COLO668 (cell line): Measurements from ENCODE around the gene GIPC1.
"Not testable (repeated sequence)": the region's sequence is repeated elsewhere in the genome, so short reads cannot be mapped to it uniquely, and the experiment has no call there.

ENCODE experiments used
- DNase-seq: peaks from one replicate; lab custom pipeline; 2025; ENCODE audit not compliant: unreplicated experiment; lab: John Stamatoyannopoulos, UW

Gene GIPC1, protein sequence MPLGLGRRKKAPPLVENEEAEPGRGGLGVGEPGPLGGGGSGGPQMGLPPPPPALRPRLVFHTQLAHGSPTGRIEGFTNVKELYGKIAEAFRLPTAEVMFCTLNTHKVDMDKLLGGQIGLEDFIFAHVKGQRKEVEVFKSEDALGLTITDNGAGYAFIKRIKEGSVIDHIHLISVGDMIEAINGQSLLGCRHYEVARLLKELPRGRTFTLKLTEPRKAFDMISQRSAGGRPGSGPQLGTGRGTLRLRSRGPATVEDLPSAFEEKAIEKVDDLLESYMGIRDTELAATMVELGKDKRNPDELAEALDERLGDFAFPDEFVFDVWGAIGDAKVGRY

DNA sequence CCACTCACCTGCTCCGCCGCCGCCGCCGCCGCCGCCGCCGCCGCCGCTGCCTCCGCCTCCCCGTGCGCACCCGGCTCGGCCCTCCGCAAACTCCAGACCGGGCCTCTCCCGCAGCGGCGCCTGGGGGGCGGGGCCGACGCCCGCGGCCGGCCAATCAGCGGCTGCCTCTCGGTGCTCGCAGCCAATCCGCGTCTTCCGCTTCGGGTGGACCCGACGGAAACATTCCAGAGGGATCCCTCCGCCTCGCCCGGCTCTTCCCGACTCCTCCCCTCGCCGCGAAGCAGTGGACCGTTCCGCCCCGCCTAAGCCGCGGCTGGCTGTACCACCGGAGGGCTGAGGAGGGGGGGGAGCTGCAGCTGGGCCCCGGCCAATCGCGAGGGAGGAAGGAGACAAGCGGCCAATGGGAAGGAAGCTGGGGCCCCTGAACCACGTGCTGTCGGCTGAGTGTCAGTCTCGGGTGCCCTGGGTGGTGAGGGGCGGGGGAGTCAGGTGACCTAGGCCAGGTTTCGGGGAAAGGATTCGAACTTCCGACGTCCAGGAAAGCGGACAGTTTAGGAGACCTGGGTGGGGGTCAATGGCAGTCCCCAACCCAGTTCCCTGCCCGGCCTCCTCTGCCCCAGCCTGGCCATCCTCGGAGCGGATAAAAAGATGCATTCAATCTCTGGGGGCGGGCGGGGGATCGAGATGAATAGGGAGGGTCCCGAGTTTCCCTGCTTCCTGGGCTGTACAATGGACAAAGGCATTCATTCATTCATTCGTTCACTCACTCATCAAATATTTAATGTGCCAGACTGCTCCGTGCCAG, at the start of gene GIPC1:
TSS of gene GIPC1 (minus strand) at position 99 of the 805 bp plus-strand sequence. CDS start 13,151 bp downstream, outside the sequence.
- DNase-seq = peak; percentile 98

DNA sequence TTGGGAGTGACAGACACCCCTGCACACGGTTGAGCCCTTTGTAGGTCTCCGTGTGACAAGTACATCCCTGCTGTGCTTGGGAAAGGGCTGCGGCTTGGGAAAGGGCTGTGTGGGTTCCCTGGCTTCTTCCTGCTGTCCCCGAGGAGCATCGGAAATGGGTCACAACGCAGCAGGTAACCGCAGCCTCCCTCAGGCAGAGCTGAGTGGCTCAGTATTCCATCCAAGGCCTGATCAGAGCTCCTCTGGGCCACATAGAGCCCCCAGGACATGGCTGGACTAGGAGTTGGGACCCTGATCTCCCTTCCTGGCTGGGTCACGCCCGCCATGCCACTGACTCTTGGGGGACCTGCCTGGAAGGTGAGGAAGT, 49.8 kb upstream of the GIPC1 start:
- no peak for DNase-seq

DNA sequence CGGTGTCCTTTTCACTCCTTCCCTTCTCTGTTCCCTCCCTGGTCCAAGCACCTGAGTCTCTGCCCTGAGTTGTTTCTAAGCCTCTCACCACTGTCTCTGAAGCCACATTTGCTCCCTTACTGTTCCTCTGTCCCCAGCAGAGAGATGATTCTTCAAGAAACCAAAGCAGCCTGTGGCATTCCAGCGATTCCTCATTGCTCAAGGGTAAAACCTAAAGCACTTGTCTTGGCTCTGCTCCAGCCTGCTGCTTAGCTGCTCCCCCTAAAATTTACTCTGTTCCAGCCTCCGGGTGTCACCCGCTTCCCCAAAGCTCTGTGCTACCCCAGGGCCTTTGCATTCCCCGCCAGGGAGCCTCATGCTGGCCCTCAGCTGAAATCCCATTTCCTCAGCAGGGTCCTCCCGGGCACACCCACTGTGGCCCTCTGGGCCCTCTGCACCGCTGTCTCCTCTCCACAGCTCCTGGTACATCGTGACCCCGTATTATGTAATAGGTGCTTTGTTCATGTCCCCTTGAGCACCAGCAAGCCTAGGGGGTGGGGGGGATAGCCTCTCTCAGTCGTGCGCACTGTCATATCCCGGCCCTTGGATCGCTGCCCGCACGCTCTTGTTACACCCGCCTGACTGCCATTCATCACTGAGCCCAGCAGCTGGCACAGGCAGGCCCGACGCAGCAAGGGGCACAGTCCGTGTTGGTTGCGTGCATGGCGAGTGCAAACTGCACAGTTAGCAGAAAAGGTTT, 49.2 kb upstream of the GIPC1 start:
- peak; percentile 76 for DNase-seq

DNA sequence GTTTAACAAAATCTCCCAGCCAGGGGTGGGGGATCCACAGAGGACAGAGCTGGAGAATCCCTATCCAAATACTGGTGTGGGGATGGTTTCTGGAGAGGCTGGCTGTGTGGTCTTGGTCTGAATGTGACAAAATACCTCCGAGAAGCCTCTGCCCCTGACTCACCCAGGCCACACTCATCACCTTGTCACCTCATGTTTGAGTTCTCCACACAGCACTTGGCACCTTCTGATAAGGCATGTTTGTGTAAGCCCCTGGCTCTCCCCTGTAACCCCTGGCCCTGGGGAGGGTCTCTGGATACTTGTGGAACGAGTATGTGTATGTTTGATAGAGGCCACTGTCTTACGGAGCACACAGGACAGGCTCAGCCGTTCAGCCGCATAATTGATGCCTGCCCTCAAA, 48.1 kb upstream of the GIPC1 start:
- DNase-seq = no peak

DNA sequence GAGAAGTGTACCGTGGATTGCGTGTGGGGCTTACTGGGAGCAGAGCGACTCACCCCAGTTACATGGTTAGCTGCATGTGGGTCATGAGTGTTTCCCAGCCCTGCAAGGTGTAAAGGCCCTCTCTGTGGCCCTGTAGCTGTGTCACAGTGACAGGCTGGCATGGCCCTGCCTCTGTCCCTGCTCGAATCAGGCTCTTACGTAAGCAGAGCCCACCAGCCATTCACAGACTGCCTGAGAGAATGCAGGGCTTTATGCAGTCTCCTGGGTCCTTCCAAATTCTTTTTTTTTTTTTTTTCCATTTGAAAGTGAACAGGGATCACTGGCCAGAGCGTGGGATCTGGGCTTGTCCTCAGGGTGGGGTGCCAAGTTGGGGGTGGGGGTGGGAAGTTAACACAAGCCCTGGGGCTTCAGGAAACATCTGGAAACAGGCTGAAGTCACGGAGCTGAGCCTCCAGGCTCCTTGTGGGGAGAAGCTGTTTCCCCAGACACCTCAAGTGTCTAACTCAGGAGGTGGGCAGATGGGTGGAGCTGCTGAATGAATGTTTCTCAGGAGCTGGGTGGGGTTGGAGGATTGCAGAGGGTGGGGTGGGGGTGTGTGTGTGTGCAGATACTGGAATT, 46.9 kb upstream of the GIPC1 start:
- no peak for DNase-seq

DNA sequence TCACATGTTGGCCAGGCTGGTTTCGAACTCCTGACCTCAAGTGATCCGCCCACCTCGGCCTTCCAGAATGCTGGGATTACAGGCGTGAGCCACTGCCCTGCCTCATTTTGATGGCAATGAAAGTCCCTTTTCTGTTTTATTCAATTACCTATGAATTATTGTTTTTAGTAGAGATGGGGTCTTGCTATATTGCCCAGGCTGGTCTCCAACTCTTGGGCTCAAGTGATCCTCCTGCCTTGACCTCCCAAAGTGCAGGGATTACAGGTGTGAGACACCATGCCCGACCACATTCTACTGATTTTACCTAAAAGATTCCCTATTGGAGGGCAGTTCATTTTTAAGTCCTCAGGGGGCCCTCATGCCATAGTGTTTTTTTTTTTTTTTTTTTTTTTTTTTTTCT, 46.1 kb upstream of the GIPC1 start:
- DNase-seq = not testable (repeated sequence)

DNA sequence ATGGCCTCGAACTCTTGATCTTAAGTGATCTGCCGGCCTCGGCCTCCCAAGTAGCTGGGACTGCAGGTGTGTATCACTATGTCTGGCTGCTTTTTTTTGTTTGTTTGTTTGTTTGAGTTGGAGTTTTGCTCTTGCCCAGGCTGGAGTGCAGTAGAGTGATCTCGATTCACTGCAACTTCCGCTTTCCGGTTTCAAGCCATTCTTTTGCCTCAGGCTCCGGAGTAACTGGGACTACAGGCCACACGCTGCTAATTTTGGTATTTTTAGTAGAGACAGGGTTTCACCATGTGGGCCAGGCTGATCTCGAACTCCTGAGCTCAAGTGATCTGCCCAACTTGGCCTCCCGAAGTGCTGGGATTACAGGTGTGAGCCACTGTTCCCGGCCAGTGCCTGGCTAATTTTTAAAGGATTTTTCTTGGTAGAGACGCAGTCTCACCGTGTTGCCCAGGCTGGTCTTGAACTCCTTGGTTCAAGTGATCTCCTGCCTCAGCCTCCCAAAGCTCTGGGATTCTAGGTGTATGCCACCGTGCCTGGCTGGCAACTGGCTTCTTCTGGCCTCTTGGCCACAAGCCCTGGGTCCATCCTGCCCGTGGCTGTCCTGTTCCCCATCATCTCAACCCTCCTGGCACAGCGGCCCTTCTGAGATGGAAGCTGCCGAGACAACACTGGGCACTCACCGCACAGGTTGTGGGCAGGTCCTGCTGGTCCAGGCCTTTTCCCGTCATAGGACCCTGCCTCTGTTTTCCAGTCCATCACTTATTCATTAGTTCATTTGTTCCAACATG, 45.0 kb upstream of the GIPC1 start:
- DNase-seq = no peak

DNA sequence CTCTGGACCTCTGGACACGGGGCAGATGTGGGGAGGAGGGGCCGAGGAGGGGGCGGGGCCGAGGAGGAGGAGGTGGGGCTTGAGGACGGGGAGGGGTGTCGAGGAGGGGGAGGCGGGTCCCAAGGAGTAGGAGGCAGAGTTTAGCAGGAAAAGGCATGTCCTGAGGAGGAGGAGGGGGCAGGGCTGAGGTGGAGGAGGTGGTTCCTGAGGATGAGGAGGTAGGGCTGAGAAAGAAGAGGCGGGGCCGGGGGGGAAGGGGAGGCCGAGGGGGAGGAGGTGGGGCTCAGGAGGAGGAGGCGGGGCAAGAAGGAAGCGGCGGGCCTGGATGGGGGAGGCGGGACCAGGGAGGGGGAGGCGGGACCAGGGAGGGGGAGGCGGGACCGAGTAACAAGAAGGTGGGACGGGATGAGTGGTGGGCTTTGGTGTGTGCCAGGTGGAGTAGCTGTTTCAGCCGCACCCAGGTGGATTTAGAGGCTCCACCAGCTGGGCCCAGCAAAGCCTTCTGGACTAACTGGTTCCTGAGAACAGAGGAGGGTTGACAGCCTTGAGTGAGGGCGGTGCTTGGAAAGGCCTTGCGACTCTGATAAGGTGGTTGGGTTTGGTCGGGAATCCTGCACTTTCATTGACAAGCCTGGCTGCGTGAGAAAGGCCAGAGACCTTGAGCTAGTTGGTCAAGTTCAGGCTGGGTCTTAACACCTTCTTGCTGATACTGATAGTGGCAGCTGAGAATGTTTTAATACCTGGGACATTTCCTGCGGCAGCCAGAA, 41.2 kb upstream of the GIPC1 start:
- DNase-seq = no peak

DNA sequence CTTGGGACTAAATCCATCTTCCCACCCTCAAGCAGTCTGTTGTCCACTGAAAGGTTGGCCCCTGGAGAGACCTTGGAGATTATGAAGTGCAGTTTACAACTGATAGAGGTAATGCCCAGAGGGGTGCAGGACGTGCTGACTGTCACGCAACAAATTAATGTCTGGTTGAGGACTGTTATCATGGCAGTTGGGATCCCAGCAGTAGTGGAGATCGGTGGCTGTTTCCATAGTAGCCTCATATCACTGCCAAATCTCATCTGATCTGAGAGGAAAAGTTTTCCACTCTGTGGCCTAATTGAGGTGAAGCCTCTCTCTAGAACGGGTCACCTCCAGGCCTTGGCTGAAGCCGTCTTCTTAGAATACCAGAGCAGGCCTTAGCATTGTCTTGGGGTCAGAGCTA, 37.5 kb upstream of the GIPC1 start:
- no peak for DNase-seq

DNA sequence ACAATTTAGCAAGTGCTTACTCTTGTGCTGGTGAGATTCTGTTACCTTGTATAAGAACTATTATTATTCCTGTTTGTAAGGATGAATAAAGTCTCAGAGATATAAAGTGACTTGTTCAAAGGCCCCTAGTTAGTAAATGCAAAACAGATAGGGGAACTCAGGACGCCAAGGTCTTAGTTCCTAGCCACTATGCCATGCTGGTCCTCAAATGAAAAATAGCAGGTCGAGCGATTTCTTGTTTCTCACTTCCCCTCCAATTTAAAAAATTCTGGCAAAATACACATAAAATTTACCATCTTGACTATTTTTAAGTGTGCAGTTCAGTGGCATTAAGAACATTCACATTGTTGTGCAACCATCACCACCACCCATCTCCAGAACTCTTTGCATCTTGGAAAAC, 34.6 kb upstream of the GIPC1 start:
- DNase-seq = no peak

DNA sequence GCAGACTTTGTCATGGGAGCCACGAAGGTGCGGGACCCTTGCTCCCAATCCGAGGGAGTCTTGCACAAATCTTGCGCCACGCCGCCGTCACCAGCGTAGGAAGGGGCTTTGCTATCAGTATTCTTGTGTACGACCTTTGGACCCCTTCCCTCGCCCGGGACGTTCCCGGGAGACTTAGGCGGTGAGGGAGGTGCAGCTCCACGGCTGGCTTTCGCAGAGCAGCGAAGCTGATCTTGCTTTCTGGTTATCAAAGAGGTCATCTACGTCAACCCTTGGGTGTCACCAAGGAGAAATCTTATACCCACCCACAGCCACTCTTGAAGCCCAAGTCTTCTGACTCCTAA, 34.0 kb upstream of the GIPC1 start:
- peak; percentile 37 for DNase-seq

DNA sequence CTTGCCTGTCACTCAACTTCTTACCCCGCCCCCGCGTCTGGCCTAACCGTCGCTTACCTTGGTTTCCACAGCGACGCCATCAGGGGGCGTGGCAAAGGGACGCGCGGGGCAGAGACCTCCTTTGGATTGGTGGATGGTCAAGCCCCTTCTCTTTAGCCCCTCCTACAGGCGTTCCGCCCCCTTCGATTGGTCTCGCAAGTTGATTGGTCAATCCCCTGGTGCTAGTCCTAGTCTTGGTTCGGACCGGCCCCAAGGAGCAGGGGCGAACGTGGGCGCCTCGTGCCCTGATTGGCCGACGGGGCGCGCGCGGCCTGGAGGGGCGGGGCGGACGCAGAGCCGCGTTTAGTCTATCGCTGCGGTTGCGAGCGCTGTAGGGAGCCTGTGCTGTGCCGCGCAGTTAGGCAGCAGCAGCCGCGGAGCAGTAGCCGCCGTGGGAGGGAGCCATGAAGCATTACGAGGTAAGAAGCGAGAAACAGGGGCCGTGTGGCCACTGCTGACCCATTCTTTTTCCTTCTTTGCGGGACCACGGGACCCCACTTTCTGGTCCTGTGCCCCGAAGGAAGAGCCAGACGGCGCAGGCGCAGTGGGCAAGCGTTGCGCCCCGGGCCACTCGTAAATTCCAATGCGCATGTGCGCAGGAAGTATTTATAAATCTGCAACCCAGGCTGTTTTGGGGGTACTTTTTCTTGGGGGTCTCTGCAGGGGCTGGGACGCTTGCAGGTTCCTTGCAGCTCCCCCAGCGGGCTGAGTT, 33.5 kb upstream of the GIPC1 start, which contains the start of gene TECR:
TSS of gene TECR (plus strand) at position 341 of the 751 bp plus-strand sequence. CDS start at position 444, 103 bp downstream.
- peak; percentile 99 for DNase-seq

DNA sequence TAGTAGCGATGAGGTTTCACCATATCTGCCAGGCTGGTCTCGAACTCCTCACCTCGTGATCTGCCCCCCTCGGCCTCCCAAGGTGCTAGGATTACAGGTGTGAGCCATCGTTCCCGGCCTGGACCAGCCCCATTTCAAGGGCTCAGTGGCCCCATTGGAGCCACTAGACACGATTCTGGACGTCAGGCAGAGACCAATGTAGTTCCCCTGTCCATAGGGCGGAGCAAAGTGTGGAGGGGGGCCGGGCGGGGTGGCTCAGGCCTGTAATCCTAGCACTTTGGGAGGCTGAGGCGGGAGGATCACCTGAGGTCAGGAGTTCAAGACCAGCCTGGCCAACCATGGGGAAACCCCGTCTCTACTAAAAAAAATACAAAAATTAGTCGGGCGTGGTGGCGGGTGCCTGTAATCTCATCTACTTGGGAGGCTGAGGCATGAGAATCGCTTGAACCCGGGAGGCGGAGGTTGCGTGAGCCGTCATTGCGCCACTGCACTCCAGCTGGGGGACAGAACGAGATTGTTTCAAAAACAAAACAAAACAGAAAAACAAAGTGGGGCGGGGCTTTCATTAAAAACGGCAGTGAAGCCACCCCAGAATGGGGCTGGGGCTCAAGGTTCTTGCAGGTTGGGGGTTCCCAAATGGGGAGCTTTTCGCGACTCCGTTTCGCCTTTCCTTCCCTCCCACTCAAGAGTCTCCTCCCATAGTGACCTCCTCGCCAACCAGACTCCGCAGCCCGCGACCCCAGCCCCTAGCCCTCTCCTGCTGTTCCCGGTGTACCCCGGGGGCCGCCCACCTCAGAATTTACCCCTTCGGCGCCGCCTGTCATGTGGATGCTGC, 32.7 kb upstream of the GIPC1 start:
- DNase-seq = no peak

DNA sequence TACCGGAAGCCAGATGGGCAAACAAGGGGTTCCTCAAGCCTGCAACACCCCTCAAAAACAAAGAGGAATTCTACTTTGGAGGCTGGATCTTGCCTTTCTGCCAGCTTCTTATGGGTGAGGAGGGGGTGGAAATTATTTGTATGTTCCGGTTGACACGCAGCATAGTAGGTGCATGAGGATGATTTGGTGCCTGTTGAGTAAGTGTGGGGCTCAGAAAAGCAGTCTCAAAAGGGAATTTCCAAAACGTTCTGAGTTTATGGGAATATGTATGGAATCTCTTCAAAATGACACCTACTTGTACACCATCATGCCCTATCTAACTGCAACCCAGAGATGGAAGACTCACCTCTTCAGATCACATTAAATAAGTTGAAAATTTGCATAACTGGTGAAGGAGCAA, 30.5 kb upstream of the GIPC1 start:
- no peak for DNase-seq

DNA sequence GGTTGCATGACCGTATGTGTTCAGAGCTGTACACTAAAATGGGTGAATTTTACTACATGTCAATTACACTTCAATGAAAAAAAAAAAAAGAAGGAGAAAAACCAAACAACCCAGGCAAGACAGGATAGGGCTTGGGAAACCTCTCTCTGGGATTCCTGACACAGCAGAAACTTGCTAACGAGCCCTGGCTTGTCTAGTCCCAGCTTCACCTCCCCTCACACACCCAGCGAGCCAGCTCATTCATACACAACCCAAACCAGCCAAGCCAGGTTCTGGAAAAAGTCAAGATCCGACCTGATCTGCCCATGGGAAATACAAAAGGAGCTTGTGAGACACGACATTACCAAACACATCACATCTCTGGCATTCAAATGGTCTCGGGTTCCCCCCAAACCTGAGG, 29.8 kb upstream of the GIPC1 start:
- no peak for DNase-seq

DNA sequence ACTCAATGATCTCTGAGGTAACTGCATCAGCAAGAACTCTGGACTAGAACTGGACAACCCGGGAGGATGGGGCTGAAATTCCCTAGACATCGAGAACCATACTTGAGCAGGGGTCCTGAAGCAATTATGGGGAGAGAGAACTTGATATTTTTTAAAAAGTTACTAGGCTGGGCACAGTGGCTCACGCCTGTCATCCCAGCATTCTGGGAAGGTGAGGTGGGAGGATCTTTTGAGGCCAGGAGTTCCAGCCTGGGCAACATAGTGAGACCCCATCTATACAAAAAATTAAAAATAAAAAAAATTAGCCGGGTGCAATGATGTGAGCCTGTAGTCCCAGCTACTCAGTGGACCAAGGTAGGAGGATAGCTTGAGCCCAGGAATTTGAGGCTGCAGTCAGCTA, 24.6 kb upstream of the GIPC1 start:
- no peak for DNase-seq

DNA sequence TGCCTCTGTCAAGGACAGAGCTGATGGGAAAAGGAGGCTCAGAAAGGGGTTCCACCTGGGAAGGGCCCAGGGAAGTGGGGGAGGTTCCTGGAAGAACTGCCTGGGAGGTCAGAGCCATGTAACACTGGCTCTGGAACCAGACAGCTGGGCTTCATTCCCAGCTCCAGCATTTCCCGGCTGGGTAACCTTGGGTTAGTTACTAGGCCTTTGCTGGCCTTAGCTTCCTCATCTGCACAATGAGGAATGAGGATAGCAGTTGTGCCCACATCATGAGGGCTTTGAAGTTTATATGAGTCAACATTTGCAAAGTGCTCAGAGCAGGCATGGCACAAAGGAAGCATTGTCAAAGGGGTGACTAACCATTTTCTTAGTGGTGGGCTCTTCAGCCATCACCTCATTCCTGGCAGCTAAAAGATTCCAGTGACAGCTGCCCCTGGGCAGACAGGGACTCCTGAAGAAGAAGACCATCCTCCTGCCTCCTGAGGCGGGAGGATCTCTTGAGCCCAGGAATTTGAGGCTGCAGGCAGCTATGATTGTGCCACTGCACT, 24.0 kb upstream of the GIPC1 start:
- DNase-seq = no peak
